HepG2 (cell line): ENCODE results near the gene HS6ST1. TPM values are rescaled to one million over a fixed set of nuclear protein-coding genes. Genes with fewer than 3 reads are reported as not detected.
A peak's percentile ranks its signal among the peaks of the same experiment; 100 is the strongest.

Source experiments
- AGO2 ChIP-seq: fragments of 200-400 bp; formaldehyde crosslinking; optimal IDR thresholded peaks from 2 replicates; pipeline ENCODE3; 2017; ENCODE audit warnings: mild to moderate bottlenecking, low read depth, low read length, moderate library complexity
- CSRNP1 ChIP-seq: sonication (generic); formaldehyde crosslinking; IDR thresholded peaks from 2 replicates; pipeline ENCODE4 v1.8.1; 2023; ENCODE audit warnings: mild to moderate bottlenecking, missing genetic modification reagents
- POLR2G ChIP-seq: fragments of 200-400 bp; formaldehyde crosslinking; IDR thresholded peaks from 2 replicates; pipeline ENCODE4 v1.6.1; 2018; ENCODE audit warnings: mild to moderate bottlenecking, low read depth, low read length, moderate library complexity
- ZNF513 ChIP-seq: sonication (generic); formaldehyde crosslinking; conservative IDR thresholded peaks from 2 replicates; pipeline ENCODE4 v1.5.0; 2020; ENCODE audit warnings: missing genetic modification reagents
- polyA plus RNA-seq, 8 experiments: library from polyadenylated mRNA; depleted of rRNA in 3 of 8; stranded (reverse) in 7 of 8; unstranded in 1 of 8; fragments of >200 nt; fragmentation: Illumina TruSeq in 4 of 8; extraction: Trizol in 4 of 8; gene quantifications; 2 replicates each; pipeline versions ENCODE4 v1.2.1 to v1.2.3, GENCODE V29; 2011 to 2016; ENCODE audit warnings: low read depth in 4 of 8, missing spikeins in 1 of 8, mixed read lengths in 1 of 8; ENCODE audit not compliant: insufficient read depth in 1 of 8
- total RNA-seq, 5 experiments: library from RNA; depleted of rRNA; stranded (reverse); fragments of >200 nt; fragmentation: Illumina TruSeq; extraction: Trizol; gene quantifications; 2 replicates each; pipeline ENCODE4 v1.2.3, GENCODE V29; 2016; ENCODE audit warnings: low read depth in 1 of 5
- TF ChIP-seq, protein P1 (sequence below): sonication (generic); formaldehyde crosslinking; IDR thresholded peaks from 2 replicates; pipeline ENCODE4 v1.4.0; 2020; ENCODE audit warnings: missing genetic modification reagents
- TF ChIP-seq, protein P2 (sequence below): sonication (generic); formaldehyde crosslinking; conservative IDR thresholded peaks from 2 replicates; pipeline ENCODE4 v1.8.0; 2022; ENCODE audit warnings: mild to moderate bottlenecking, moderate library complexity, missing genetic modification reagents

Gene HS6ST1
- total and polyA plus RNA-seq, 2 of the 13 experiments (the other 11 are each of a cell fraction or from before 2014, with no cell fraction given): 34.5 to 84.6 TPM

- TF ChIP-seq, protein P1, sequence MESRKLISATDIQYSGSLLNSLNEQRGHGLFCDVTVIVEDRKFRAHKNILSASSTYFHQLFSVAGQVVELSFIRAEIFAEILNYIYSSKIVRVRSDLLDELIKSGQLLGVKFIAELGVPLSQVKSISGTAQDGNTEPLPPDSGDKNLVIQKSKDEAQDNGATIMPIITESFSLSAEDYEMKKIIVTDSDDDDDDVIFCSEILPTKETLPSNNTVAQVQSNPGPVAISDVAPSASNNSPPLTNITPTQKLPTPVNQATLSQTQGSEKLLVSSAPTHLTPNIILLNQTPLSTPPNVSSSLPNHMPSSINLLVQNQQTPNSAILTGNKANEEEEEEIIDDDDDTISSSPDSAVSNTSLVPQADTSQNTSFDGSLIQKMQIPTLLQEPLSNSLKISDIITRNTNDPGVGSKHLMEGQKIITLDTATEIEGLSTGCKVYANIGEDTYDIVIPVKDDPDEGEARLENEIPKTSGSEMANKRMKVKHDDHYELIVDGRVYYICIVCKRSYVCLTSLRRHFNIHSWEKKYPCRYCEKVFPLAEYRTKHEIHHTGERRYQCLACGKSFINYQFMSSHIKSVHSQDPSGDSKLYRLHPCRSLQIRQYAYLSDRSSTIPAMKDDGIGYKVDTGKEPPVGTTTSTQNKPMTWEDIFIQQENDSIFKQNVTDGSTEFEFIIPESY (CRISPR knock-in tag): peak; percentile 81
- TF ChIP-seq POLR2G (peak; percentile 0; the same call in 1 of the 2 replicates), CSRNP1 (CRISPR knock-in tag) (0 out of 2 replicates have a peak, but pooled peaks have one; percentile 12), ZNF513 (CRISPR knock-in tag) (0 out of 2 replicates have a peak, but pooled peaks have one; percentile 40), AGO2 (peak; percentile 92)
- TF ChIP-seq, protein P2, sequence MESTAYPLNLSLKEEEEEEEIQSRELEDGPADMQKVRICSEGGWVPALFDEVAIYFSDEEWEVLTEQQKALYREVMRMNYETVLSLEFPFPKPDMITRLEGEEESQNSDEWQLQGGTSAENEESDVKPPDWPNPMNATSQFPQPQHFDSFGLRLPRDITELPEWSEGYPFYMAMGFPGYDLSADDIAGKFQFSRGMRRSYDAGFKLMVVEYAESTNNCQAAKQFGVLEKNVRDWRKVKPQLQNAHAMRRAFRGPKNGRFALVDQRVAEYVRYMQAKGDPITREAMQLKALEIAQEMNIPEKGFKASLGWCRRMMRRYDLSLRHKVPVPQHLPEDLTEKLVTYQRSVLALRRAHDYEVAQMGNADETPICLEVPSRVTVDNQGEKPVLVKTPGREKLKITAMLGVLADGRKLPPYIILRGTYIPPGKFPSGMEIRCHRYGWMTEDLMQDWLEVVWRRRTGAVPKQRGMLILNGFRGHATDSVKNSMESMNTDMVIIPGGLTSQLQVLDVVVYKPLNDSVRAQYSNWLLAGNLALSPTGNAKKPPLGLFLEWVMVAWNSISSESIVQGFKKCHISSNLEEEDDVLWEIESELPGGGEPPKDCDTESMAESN: 0 out of 2 replicates have a peak, but pooled peaks have one; percentile 10
Observed at GRCh38 chr2:128310094-128310716, 8.5 kb downstream of the HS6ST1 start (continued).
